ENCODE data around the gene TRMU. TPM values are rescaled to one million over a fixed set of nuclear protein-coding genes. Genes with fewer than 3 reads are reported as not detected.

Gene TRMU
- total and polyA plus RNA-seq, 2 of the 4 experiments (the other 2 are of a cell fraction) = 19.0 to 36.4 TPM

GRCh38 chr22:46397514-46397913, 62.0 kb downstream of the TRMU start:
- Histone ChIP-seq H3K9me1 (ENCODE audit: insufficient read depth, low read length) (no peaks in the 10 kb centered on the region; the same call in 1 of the 2 replicates), H3K4ac (ENCODE audit: low read depth, low read length) (no peak overlapping the region), H2BK20ac (ENCODE audit: low read depth, low read length) (no peak overlapping the region), H3K14ac (replicated peaks; ENCODE audit: low read depth, low read length) (no peak overlapping the region), H4K5ac (ENCODE audit: low read depth, low read length) (no peak overlapping the region), H3K4me1 (ENCODE audit: control insufficient read depth, insufficient read depth, low read length) (no peaks in the 10 kb centered on the region), H3K79me1 (ENCODE audit: low read depth in 1 of 2, low read length in 2 of 2) (no peaks in the 10 kb centered on the region), H2BK5ac (ENCODE audit: low read depth, low read length, poor library complexity, severe bottlenecking) (no peak overlapping the region), H4K20me1 (ENCODE audit: insufficient read depth, low read length) (no peaks in the 10 kb centered on the region), H2AK9ac (replicated peaks; ENCODE audit: low read depth, low read length, poor library complexity) (no peak overlapping the region), H3K9me3 (ENCODE audit: control insufficient read depth, insufficient read depth, low read length) (no peaks in the 10 kb centered on the region), H3K36me3 (ENCODE audit: control insufficient read depth, insufficient read depth, low read length) (no peaks in the 10 kb centered on the region), H3K27ac (ENCODE audit: insufficient read depth, low read length) (no peak overlapping the region), H3K4me3 (ENCODE audit: insufficient read depth, low read depth, low read length) (no peak overlapping the region), H3K4me2 (ENCODE audit: low read depth, low read length) (no peak overlapping the region), H3K56ac (ENCODE audit: extremely low read depth, insufficient read depth, low read length) (no peak overlapping the region), H2BK15ac (ENCODE audit: low read depth, low read length) (no peak overlapping the region), H4K8ac (ENCODE audit: low read depth in 2 of 2, low read length in 2 of 2) (no peak overlapping the region), H2BK120ac (ENCODE audit: low read depth, low read length) (no peak overlapping the region), H2AK5ac (ENCODE audit: low read depth, low read length) (no peak overlapping the region), H3K9ac (ENCODE audit: low read depth, low read length) (no peak overlapping the region), H2AFZ (replicated peaks; ENCODE audit: low read length, poor library complexity) (no peak overlapping the region), H4K91ac (ENCODE audit: insufficient read depth, low read depth, low read length) (no peak overlapping the region), H3K23ac (ENCODE audit: low read depth, low read length) (no peak overlapping the region), H3K18ac (ENCODE audit: low read depth, low read length) (no peak overlapping the region), H3K27me3 (ENCODE audit: control insufficient read depth, insufficient read depth, low read length) (peaks cover 16% of the 10 kb centered on the region)
- CTCF ChIA-PET = no interaction called here
- WGBS, 2 experiments (ENCODE audit: extremely low coverage in 2 of 2, insufficient read length in 1 of 2) = 80% methylated on average over 1 of the region's 18 CpGs; no CpG with 5 or more reads in 1 of the 2 experiments
- no peak for ATAC-seq (ENCODE audit: low read depth)
- no TSS peak for BruUV-seq (replicated peaks)
- in situ Hi-C loops (cut with MboI; ENCODE audit: low sequenced_read_pairs) (loop anchor here (5.0 kb wide), 1 partner anchor 50 kb away; no protein-coding TSS in a partner anchor), dilution Hi-C loops (cut with HindIII; ENCODE audit: low sequenced_read_pairs, unreplicated experiment) (no loop called here), intact Hi-C loops (cut with micrococcal nuclease) (loop anchor here (10.0 kb wide), 1 partner anchor 127 kb away; no protein-coding TSS in a partner anchor)
- no peak for DNase-seq
- TF ChIP-seq NFE2L2 (IDR thresholded peaks at IDR 0.05; ENCODE audit: low read depth, low read length) (no peak), RAD21 (IDR thresholded peaks at IDR 0.05; ENCODE audit: low read length) (no peak), POLR2A (IDR thresholded peaks at IDR 0.05; ENCODE audit: low read depth, low read length) (no peak), ELK1 (IDR thresholded peaks at IDR 0.05; ENCODE audit: borderline replicate concordance, low read depth, low read length) (no peak), MXI1 (IDR thresholded peaks at IDR 0.05; ENCODE audit: borderline replicate concordance, low read depth, low read length) (no peak), CEBPB (IDR thresholded peaks at IDR 0.05; ENCODE audit: low read depth, low read length) (no peak), RFX5 (IDR thresholded peaks at IDR 0.05; ENCODE audit: low read depth, low read length) (no peak), MAZ (IDR thresholded peaks at IDR 0.05; ENCODE audit: borderline replicate concordance, low read depth, low read length) (no peak), MAFK (IDR thresholded peaks at IDR 0.05; ENCODE audit: low read depth, low read length) (no peak)
- POLR2A ChIA-PET (ENCODE audit: unreplicated experiment) = no interaction called here
